ENCODE results near the gene DCLK1.

The DCLK1 gene

GRCh38 chr13:35835989-35836388 is 295.2 kb downstream of the DCLK1 start:
- H2AFZ ChIP-seq (ENCODE audit: low read depth, low read length): no peak overlapping the region
- no peaks in the 10 kb centered on the region for H3K27me3 ChIP-seq (ENCODE audit: insufficient read depth, low read length)
- peaks cover 6% of the 10 kb centered on the region for H3K36me3 ChIP-seq (ENCODE audit: insufficient read depth, low read length)
- no peak overlapping the region for H3K4me3 ChIP-seq (ENCODE audit: low read length)
- H3K9me3 ChIP-seq (ENCODE audit: low read length): no peaks in the 10 kb centered on the region
- no peaks in the 10 kb centered on the region for H3K4me1 ChIP-seq (ENCODE audit: insufficient read depth, low read length)

DNA sequence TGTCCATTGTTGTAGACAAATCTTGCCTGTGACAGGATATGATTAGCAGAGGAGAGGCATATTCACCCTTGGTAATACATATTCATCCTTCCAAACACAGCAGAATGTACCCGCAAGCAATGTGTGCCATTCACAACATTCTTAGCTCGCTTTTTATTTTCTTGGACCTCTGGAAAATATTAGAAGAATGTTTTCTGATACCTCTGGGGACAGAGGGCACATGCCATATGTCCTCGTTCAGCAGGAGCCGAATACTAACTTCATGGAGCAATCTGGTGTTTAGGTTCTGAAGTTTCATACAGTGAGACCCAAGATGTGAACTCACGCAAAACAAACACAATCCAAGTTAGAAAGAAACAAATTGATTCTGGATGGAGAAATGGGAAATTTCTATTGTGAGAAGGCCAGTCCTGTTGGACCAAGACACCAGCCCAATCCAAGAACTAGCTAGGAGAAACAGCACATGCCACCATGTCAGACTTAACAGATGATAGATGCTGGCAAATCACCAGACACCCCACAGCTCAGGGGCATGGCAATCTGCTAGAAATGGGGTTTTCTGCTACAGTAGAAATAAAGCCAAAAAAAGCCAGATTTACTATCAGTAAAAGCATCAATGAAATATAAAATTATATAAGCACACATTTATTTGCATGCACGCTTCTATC is 297.4 kb downstream of the DCLK1 start:
- Histone ChIP-seq H2AFZ (ENCODE audit: low read depth, low read length) (no peak overlapping the region), H3K27me3 (ENCODE audit: insufficient read depth, low read length) (no peaks in the 10 kb centered on the region)

DNA sequence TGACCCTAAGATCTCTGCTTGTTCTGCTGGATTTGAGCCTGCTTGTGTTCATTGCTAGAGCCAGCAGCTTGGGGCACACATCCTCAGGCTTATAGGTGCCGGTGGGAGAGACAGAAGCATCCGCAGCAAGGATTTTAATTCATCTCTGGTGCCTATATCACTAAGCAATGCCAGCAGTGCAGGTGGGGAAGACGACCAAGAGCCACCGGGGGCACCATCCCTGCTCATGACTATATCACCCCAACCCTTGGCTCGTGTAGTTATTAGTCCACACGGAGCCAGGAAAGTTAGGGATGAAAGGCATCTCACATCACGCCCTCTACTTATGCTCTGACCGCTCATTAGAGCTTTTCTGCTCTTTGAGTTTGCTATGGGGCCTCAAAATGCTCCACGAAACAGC is 298.2 kb downstream of the DCLK1 start:
- no peaks in the 10 kb centered on the region for H3K27me3 ChIP-seq (ENCODE audit: insufficient read depth, low read length)
- no peaks in the 10 kb centered on the region for H3K36me3 ChIP-seq (ENCODE audit: insufficient read depth, low read length)

More for the DNA sequence above, 297.4 kb downstream of the DCLK1 start:
- Histone ChIP-seq H3K9me3 (ENCODE audit: low read length) (no peaks in the 10 kb centered on the region), H3K4me1 (ENCODE audit: insufficient read depth, low read length) (no peaks in the 10 kb centered on the region), H3K36me3 (ENCODE audit: insufficient read depth, low read length) (peaks cover 4% of the 10 kb centered on the region), H3K4me3 (ENCODE audit: low read length) (no peak overlapping the region)

GRCh38 chr13:35832551-35832950 is 298.6 kb downstream of the DCLK1 start:
- no peaks in the 10 kb centered on the region for H3K36me3 ChIP-seq (ENCODE audit: insufficient read depth, low read length)
- H3K9me3 ChIP-seq (ENCODE audit: low read length): no peaks in the 10 kb centered on the region
- no peak overlapping the region for H3K4me3 ChIP-seq (ENCODE audit: low read length)
- H2AFZ ChIP-seq (ENCODE audit: low read depth, low read length): no peak overlapping the region
- no peaks in the 10 kb centered on the region for H3K4me1 ChIP-seq (ENCODE audit: insufficient read depth, low read length)
- H3K27me3 ChIP-seq (ENCODE audit: insufficient read depth, low read length): no peaks in the 10 kb centered on the region

More for the DNA sequence above, 298.2 kb downstream of the DCLK1 start:
- H2AFZ ChIP-seq (ENCODE audit: low read depth, low read length): no peak overlapping the region
- H3K4me1 ChIP-seq (ENCODE audit: insufficient read depth, low read length): no peaks in the 10 kb centered on the region
- no peaks in the 10 kb centered on the region for H3K9me3 ChIP-seq (ENCODE audit: low read length)
- H3K4me3 ChIP-seq (ENCODE audit: low read length): no peak overlapping the region

DNA sequence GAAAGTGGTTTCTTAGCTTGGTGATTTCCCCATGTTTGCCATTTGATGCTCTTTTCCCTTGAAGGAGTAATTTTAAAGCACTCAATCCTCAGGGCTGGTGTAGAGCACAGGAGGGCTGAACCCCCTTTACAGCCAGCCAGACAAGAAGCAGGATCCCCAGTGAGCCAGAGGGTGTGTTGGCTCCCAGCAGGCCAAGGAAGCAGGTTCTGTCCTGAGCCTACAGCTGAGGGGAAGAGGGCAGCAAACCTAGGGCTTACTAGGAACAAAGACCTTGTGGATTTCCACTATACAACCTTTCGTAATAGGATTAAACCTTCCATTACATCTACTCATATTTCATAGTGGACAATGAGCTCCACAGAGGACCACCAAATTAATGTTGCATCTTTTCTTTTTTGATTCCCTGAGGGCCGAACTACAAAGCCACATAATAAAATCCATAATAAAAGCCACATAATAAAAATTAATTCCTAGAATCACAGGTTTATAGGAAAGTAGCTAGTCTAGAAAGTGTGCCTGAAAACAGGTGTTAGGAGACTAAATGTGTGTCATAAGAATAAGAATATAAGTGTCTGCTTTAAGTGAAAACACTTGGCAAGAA is 300.2 kb downstream of the DCLK1 start:
- no peaks in the 10 kb centered on the region for H3K9me3 ChIP-seq (ENCODE audit: low read length)
- no peaks in the 10 kb centered on the region for H3K4me1 ChIP-seq (ENCODE audit: insufficient read depth, low read length)
- H2AFZ ChIP-seq (ENCODE audit: low read depth, low read length): no peak overlapping the region
- peaks cover 9% of the 10 kb centered on the region for H3K36me3 ChIP-seq (ENCODE audit: insufficient read depth, low read length)
- no peaks in the 10 kb centered on the region for H3K27me3 ChIP-seq (ENCODE audit: insufficient read depth, low read length)
- H3K4me3 ChIP-seq (ENCODE audit: low read length): no peak overlapping the region

- Histone ChIP-seq H3K36me3 (ENCODE audit: insufficient read depth, low read length) (peaks cover 9% of the 10 kb centered on the region), H3K27me3 (ENCODE audit: insufficient read depth, low read length) (no peaks in the 10 kb centered on the region), H2AFZ (ENCODE audit: low read depth, low read length) (no peak overlapping the region), H3K9me3 (ENCODE audit: low read length) (no peaks in the 10 kb centered on the region), H3K4me1 (ENCODE audit: insufficient read depth, low read length) (peaks cover 10% of the 10 kb centered on the region), H3K4me3 (ENCODE audit: low read length) (no peak overlapping the region)
Observed at GRCh38 chr13:35826626-35827254, 304.4 kb downstream of the DCLK1 start.

- Histone ChIP-seq H3K36me3 (ENCODE audit: insufficient read depth, low read length) (peaks cover 17% of the 10 kb centered on the region), H2AFZ (ENCODE audit: low read depth, low read length) (no peak overlapping the region), H3K4me3 (ENCODE audit: low read length) (no peak overlapping the region), H3K27me3 (ENCODE audit: insufficient read depth, low read length) (no peaks in the 10 kb centered on the region), H3K9me3 (ENCODE audit: low read length) (no peaks in the 10 kb centered on the region), H3K4me1 (ENCODE audit: insufficient read depth, low read length) (peaks cover 10% of the 10 kb centered on the region)
Observed at GRCh38 chr13:35824825-35825224, 306.4 kb downstream of the DCLK1 start.

DNA sequence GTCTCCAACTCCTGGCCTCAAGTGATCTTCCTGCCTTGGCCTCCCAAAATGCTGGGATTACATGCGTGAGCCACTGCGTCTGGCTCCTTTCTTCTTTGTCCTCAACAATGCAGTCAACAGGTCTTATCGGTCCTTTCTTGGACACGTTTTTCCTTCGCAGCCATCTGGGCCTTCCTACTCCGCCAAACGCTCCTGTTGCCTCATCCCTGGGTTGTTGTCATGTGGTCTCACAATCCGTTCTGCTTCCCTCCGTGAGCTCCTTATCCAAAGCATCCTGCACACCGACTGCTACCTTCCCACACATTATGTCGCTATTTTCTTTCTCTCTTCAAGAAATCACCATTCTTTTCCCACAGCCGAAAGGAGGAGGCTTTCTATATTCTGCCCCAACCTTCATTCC is 306.8 kb downstream of the DCLK1 start:
- Histone ChIP-seq H3K27me3 (ENCODE audit: insufficient read depth, low read length) (no peaks in the 10 kb centered on the region), H3K36me3 (ENCODE audit: insufficient read depth, low read length) (peaks cover 17% of the 10 kb centered on the region), H2AFZ (ENCODE audit: low read depth, low read length) (no peak overlapping the region), H3K4me1 (ENCODE audit: insufficient read depth, low read length) (peaks cover 10% of the 10 kb centered on the region), H3K4me3 (ENCODE audit: low read length) (no peak overlapping the region), H3K9me3 (ENCODE audit: low read length) (no peaks in the 10 kb centered on the region)

- Histone ChIP-seq H3K9me3 (ENCODE audit: low read length) (no peaks in the 10 kb centered on the region), H3K4me1 (ENCODE audit: insufficient read depth, low read length) (peaks cover 10% of the 10 kb centered on the region), H3K36me3 (ENCODE audit: insufficient read depth, low read length) (peaks cover 17% of the 10 kb centered on the region), H3K4me3 (ENCODE audit: low read length) (no peak overlapping the region), H2AFZ (ENCODE audit: low read depth, low read length) (no peak overlapping the region), H3K27me3 (ENCODE audit: insufficient read depth, low read length) (no peaks in the 10 kb centered on the region)
Observed at GRCh38 chr13:35822666-35823065, 308.5 kb downstream of the DCLK1 start.

DNA sequence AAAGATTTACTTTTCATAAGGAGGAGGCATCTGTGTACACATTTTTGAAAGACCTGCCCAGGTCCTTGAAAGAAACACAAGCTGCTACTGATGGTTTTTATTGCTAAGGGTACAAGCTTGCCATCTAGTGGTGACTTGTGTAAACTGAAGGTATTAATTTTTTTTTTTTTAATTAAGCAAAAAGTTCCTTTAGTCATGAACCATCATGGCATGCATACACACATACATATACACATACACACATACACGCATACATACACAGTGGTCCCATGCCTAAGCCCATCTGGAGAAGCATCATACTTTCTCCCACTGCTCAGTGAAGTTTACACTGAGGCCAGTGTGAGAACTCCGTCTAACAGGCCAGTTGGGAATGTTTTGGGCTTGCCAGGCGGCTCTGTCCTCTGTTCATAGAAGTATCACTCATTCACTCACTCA is 312.5 kb downstream of the DCLK1 start:
- Histone ChIP-seq H3K4me1 (ENCODE audit: insufficient read depth, low read length) (peaks cover 10% of the 10 kb centered on the region), H3K9me3 (ENCODE audit: low read length) (no peaks in the 10 kb centered on the region), H3K36me3 (ENCODE audit: insufficient read depth, low read length) (peaks cover 8% of the 10 kb centered on the region)

GRCh38 chr13:35817642-35818607 is 313.3 kb downstream of the DCLK1 start:
- Histone ChIP-seq H3K9me3 (ENCODE audit: low read length) (no peaks in the 10 kb centered on the region), H3K4me3 (ENCODE audit: low read length) (no peak overlapping the region), H3K36me3 (ENCODE audit: insufficient read depth, low read length) (peaks cover 8% of the 10 kb centered on the region), H3K4me1 (ENCODE audit: insufficient read depth, low read length) (peaks cover 5% of the 10 kb centered on the region), H3K27me3 (ENCODE audit: insufficient read depth, low read length) (no peaks in the 10 kb centered on the region), H2AFZ (ENCODE audit: low read depth, low read length) (no peak overlapping the region)

More for the DNA sequence above, 312.5 kb downstream of the DCLK1 start:
- H3K4me3 ChIP-seq (ENCODE audit: low read length): no peak overlapping the region
- no peak overlapping the region for H2AFZ ChIP-seq (ENCODE audit: low read depth, low read length)
- H3K27me3 ChIP-seq (ENCODE audit: insufficient read depth, low read length): no peaks in the 10 kb centered on the region

DNA sequence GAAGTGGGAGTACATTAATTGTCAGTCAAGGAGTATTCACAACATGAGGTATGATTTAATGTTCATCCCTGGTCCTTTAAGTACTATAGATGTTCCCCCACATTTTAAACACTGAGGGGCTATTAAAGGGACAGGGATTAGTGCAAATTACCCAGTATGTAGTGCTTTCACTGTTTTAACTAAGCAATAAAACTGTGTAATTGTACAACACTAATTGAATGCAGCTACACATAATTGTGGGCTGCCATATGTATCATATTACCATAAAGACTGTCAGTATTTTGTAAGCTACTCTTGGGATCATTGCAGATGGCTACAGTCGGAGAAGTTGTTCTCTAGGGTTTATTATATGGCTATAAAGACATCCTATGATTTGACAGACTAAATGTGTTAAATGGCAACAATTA is 316.6 kb downstream of the DCLK1 start:
- Histone ChIP-seq H3K9me3 (ENCODE audit: low read length) (no peaks in the 10 kb centered on the region), H3K4me3 (ENCODE audit: low read length) (no peak overlapping the region), H3K36me3 (ENCODE audit: insufficient read depth, low read length) (peaks cover 2% of the 10 kb centered on the region), H2AFZ (ENCODE audit: low read depth, low read length) (no peak overlapping the region), H3K4me1 (ENCODE audit: insufficient read depth, low read length) (no peaks in the 10 kb centered on the region), H3K27me3 (ENCODE audit: insufficient read depth, low read length) (no peaks in the 10 kb centered on the region)
